SK-N-DZ (cell line): ENCODE data around the gene ZBTB32.
A peak's percentile ranks its signal among the peaks of the same experiment; 100 is the strongest.

Experiments used
- DNase-seq: peaks from one replicate; pipeline ENCODE4 v3.0.0-alpha.2; 2015; ENCODE audit warnings: low spot score

The ZBTB32 gene

GRCh38 chr19:35751839-35752745 lies 47.7 kb downstream of the ZBTB32 start:
- no peak for DNase-seq

GRCh38 chr19:35752746-35753350 lies 48.5 kb downstream of the ZBTB32 start:
- DNase-seq = no peak

DNA sequence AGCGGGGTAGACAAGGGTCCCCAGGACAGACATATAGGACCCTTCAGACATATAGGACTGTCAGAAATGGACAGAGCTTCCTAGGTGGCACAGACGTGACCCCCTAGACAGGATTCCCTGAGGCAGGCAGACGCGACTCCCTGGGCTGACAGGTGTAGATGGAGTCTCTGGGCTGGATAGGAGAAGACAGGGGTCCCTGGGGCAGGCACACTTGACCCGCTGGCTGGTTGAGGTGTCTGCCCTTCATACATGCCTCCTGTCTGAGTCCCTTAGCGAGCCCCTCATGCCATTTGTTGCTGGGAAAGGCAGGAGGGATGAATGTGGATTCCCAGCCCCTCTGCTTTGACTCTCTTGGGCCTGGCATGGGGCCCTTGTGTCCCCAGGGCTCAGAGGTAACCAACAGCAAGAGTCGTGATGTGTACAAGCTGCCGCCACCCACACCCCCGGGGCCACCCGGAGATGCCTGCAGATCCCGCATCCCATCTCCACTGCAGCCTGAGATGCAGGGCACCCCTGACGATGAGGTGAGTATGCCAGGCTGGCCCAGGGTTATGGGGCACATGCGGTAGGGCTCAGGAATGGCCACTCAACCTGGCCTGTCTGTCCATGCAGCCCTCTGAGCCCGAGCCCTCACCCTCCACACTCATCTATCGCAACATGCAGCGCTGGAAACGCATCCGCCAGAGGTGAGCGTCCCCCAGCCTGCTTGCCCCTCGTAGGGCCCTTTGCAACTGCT lies 49.4 kb downstream of the ZBTB32 start:
- DNase-seq = no peak

DNA sequence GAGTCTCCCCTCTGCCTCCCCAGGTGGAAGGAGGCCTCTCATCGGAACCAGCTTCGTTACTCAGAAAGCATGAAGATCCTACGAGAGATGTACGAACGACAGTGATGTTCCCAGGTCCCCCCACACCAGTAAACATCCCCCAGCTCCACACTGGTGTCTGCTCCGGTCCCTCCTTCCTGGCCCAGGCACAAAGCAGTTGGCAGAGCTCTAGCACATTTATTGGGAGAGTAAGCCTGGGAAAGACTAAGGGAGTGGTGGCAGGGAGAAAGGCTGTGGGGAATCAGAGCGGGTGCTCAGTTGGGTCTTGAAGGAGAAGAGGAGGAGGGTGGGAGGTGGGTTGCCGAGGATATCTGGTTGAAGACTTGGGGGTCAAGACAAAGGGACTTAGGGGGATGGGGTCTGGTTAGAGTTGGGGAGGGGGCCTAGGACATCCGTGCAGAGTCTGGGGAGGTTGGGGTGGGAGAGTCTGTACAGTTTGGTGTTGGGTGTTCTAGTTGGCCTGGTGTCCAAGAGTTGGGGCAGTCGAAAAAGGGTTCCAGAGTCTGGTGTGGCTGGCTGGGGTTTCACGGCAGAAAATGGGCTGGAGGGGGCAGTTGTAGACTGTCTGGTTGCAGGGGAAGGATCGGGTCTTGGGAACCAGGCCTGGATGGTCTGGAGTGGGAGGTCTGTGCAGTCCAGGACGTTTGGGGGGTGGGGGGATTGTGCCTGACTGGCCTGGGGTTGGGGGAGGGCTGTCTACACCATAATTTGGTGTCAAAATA lies 50.2 kb downstream of the ZBTB32 start:
- no peak for DNase-seq

DNA sequence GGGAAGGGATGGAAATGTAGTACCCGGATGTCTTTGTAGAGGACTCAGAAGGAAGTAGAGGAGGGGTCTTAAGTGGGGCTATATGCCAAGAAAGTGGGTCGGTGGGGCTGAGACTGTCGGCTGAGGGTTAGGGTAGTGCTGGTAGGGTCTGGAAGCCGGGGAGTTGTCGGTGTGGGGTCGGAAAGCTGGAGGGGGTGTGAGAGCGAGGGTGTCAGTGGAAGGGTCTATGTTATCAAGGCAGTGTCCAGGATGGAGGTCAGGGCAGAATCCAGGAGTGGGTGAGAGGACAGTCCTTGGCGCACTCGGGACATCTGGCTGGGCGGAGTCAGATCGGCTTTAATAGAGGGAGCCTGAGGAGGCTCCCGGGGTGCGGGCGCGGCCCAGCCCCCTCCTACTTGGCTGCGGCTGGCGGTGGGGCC lies 50.8 kb downstream of the ZBTB32 start:
- no peak for DNase-seq

DNA sequence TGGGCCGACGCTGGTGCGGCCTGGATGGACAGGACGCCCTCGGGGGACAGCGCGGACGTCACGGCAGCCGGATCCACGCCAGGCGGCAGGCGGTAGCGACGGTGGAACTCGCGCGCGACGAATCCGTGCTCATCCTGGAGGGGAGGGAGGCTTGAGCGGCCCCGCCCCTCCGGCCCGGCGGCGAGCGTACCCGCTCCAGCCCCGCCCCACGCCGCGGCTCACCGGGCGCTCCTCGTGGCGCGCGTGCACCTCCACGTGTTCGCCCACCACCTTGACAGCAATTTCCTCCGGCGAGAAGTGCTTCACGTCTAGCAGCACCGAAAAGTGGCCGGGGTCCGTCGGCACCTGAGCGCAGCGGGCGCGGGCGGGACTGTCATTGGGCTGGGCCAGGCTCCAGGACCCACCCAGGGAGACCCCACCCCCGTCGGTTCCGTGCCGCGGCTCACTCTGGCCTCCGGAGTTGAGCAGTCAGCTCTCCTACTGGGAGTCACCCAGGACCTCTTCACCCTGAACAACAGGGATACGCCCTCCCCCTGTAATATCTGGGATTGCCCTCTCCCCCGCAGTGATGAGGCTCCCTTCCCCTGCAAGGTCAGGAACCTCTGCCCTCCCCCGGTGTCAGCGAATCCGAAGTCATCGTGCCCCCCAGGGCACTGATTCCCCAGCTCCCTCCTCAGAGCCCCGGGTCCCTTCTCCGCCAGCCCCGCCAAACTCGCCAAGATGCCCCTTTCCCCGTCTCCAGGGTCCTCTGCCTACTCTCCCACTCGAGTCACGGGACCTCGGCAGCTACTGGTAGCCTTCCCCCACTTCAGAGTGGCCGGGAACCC lies 51.4 kb downstream of the ZBTB32 start:
- DNase-seq = no peak

DNA sequence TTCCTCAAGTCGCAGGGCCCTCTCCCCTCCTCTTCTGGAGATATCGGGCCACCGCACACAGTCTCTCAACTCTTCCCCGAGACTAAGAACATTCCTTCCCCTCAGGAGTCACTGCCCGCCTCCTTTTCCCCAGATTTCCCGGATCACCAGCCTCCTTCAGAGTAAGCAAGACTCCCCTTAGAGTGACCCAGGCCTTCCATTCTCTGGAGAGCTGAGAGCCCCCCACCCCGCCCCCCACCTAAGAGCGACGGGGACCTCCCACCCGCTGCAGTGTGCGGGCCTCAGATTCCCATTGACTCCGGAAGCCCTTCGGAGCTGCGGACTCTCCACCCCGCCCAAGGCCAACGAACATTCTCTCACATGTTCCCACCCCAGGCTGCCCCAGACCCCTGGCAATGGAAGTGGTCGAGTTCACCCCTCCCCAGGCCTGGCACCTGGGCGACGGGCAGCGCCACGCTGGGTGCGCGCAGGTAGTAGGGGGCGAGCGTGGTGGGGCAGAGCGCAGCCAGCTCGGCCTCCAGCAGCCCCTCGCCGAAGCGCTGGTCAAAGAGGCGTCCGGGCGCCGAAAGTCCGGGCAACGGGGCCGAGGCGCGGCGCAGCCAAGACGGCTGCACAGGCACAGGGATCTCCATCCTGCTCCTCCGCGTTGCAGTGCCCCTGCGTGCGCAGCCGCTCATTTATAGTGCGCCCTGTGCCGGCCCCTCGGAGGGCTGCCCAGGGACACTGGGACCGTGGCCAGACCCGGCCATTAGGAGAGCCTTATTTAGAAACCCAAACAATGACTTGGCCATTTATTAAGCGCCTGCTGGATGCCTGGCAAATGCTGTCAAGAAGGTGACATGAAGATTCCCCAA lies 52.2 kb downstream of the ZBTB32 start, which contains the start of gene HSPB6:
Gene HSPB6 (minus strand): TSS at position 653 of the 854 bp plus-strand sequence. CDS start 21 bp downstream, at position 632.
- DNase-seq = no peak

- DNase-seq = no peak
These were observed 52.9 kb downstream of the ZBTB32 start for GRCh38 chr19:35757231-35757748.

DNA sequence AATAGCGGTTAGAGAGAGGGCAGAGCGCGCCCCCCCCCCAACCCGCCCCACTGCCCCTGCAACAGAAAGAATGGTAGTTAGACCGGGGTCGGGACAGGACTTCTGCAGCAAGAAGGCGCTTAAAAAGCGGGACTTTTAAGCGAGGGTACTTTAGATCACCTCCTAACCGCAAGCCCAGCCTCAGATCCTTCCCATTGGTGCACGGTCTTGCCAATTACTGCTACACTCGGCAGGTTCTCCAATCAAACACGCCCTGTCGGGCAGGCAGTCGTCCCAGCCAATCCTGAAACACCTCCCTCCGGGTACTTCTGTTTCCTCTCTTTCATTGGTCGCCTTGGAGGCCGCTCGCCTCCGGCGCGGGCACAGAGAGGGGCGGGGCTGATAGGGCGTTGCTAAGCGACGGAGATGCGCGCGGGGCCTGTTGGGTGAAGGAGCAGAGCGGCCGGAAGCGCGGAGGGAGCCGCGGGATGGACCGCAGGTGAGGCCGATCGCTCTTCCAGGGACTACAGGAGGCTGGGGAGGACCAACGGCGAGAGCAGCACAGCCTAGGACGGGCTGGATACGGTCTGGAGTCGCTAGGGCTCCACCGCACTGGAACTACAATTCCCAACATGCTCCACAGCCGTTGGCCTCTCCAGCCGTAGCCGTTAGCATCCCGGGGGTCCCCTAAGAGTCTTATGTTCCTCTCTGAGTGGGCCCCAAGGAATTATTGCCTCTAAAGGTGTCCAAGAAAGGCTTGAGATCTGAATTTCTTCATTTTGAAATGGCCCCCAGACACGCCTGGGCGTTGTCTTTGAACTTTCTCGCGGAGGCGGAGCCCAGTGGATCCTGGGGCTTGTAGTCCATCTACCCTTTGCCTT lies 53.6 kb downstream of the ZBTB32 start, which contains the start of gene PROSER3:
Gene PROSER3 (plus strand): TSS at position 428 of the 860 bp plus-strand sequence. CDS start 40 bp downstream, at position 468.
- DNase-seq = peak; percentile 99

- DNase-seq = no peak
These were observed 55.3 kb downstream of the ZBTB32 start for GRCh38 chr19:35759697-35760096.

DNA sequence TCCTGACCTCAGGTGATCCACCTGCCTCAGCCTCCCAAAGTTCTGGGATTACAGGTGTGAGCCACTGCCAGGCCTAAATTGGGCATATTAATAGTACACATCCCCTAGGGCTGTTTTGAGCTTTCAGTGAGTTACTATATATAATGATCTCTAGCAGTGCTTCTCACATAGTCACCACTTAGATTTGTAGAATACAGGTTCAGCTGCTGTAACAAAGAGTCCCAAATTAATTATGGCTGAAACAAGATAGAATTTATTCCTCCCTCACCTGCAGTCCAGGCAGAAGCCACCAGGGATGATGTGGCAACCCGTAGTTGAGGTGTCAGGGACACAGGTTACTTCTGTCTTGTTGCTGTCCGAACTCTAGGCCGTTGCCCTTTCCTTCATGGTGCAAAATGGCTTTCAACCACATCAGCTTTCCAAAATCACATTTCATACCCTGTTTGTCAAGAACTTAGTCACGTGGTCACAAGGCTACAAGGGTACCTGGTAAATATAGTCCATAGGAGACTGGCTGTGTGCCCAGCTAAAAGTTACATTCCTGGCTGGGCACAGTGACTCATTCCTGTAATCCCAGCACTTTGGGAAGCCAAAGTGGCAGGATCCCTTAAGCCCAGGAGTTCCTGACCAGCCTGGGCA lies 56.5 kb downstream of the ZBTB32 start:
- DNase-seq = no peak

GRCh38 chr19:35764432-35765315 lies 60.3 kb downstream of the ZBTB32 start:
- no peak for DNase-seq
